ENCODE data around the gene GRXCR2.
"Not testable (repeated sequence)": the region's sequence is repeated elsewhere in the genome, so short reads cannot be mapped to it uniquely, and the experiment has no call there.

Gene GRXCR2

GRCh38 chr5:145872914-145873313 lies at the start of gene GRXCR2:
Gene GRXCR2 (minus strand): TSS chr5:145873014. CDS start chr5:145872968, 46 bp downstream.
- no peak for DNase-seq

GRCh38 chr5:145922059-145922458 lies 49.2 kb upstream of the GRXCR2 start:
- no peak for DNase-seq

- DNase-seq, result no peak
Observed at GRCh38 chr5:145921211-145921610, 48.4 kb upstream of the GRXCR2 start.

GRCh38 chr5:145920542-145921210 lies 47.9 kb upstream of the GRXCR2 start:
- no peak for DNase-seq

GRCh38 chr5:145919413-145919812 lies 46.6 kb upstream of the GRXCR2 start:
- no peak for DNase-seq

- no peak for DNase-seq
Observed at GRCh38 chr5:145918397-145918796, 45.6 kb upstream of the GRXCR2 start.

GRCh38 chr5:145917288-145917687 lies 44.5 kb upstream of the GRXCR2 start:
- DNase-seq, result no peak

- DNase-seq, result no peak
Observed at GRCh38 chr5:145915970-145916638, 43.3 kb upstream of the GRXCR2 start.

- no peak for DNase-seq
Observed at GRCh38 chr5:145913701-145914100, 40.9 kb upstream of the GRXCR2 start.

- DNase-seq, result no peak
Observed at GRCh38 chr5:145912594-145912993, 39.8 kb upstream of the GRXCR2 start.

- no peak for DNase-seq
Observed at GRCh38 chr5:145912019-145912418, 39.2 kb upstream of the GRXCR2 start.

GRCh38 chr5:145911164-145911563 lies 38.4 kb upstream of the GRXCR2 start:
- DNase-seq, result no peak

- DNase-seq, result no peak
Observed at GRCh38 chr5:145908206-145908960, 35.6 kb upstream of the GRXCR2 start.

GRCh38 chr5:145906401-145906800 lies 33.6 kb upstream of the GRXCR2 start:
- no peak for DNase-seq

GRCh38 chr5:145904743-145905142 lies 31.9 kb upstream of the GRXCR2 start:
- no peak for DNase-seq

GRCh38 chr5:145903867-145904266 lies 31.1 kb upstream of the GRXCR2 start:
- DNase-seq, result no peak

GRCh38 chr5:145903113-145903512 lies 30.3 kb upstream of the GRXCR2 start:
- no peak for DNase-seq

- no peak for DNase-seq
Observed at GRCh38 chr5:145902421-145902820, 29.6 kb upstream of the GRXCR2 start.

- DNase-seq, result no peak
Observed at GRCh38 chr5:145898171-145898570, 25.4 kb upstream of the GRXCR2 start.

- not testable (repeated sequence) for DNase-seq
Observed at GRCh38 chr5:145891378-145891777, 18.6 kb upstream of the GRXCR2 start.

- DNase-seq, result no peak
Observed at GRCh38 chr5:145889611-145890010, 16.8 kb upstream of the GRXCR2 start.

- no peak for DNase-seq
Observed at GRCh38 chr5:145887976-145888574, 15.3 kb upstream of the GRXCR2 start.

- no peak for DNase-seq
Observed at GRCh38 chr5:145887217-145887616, 14.4 kb upstream of the GRXCR2 start.

- no peak for DNase-seq
Observed at GRCh38 chr5:145874765-145875164, 2.0 kb upstream of the GRXCR2 start.

Measured in NCI-H2081 (cell line).